BE2C (cell line): Measurements from ENCODE around the gene NGEF.

Experiments
- DNase-seq: peaks from one replicate; pipeline ENCODE4 v3.0.0-alpha.2; 2020
- H3K27me3 ChIP-seq: fragments of 250-450 bp; sonication (Bioruptor Pico); 2 replicates; pipeline ENCODE4 v1.5.1; 2020; ENCODE audit warnings: mild to moderate bottlenecking
- H3K36me3 ChIP-seq: fragments of 250-450 bp; sonication (Bioruptor Pico); 2 replicates; pipeline ENCODE4 v1.5.1; 2020; ENCODE audit warnings: mild to moderate bottlenecking
- H3K4me1 ChIP-seq: fragments of 250-450 bp; sonication (Bioruptor Pico); 2 replicates; pipeline ENCODE4 v1.5.1; 2020
- H3K4me3 ChIP-seq: 2 replicates; pipeline ENCODE4 v1.5.1; 2011; ENCODE audit warnings: low read depth, low read length
- H3K9me3 ChIP-seq: fragments of 250-450 bp; sonication (Bioruptor Pico); 2 replicates; pipeline ENCODE4 v1.5.1; 2020
- CTCF ChIP-seq: IDR thresholded peaks from 2 replicates; pipeline ENCODE4 v1.5.1; 2012; ENCODE audit warnings: mild to moderate bottlenecking, low read depth, low read length

Gene NGEF

GRCh38 chr2:232829988-232830387, 183.1 kb downstream of the NGEF start:
- Histone ChIP-seq H3K36me3 (peaks cover 48% of the 10 kb centered on the region), H3K4me1 (no peaks in the 10 kb centered on the region), H3K9me3 (no peaks in the 10 kb centered on the region), H3K27me3 (no peaks in the 10 kb centered on the region), H3K4me3 (no peak overlapping the region)
- no peak for TF ChIP-seq CTCF
- no peak for DNase-seq
